ENCODE data around the gene MBP.
"Not testable (repeated sequence)": the region's sequence is repeated elsewhere in the genome, so short reads cannot be mapped to it uniquely, and the experiment has no call there.

The MBP gene

GRCh38 chr18:76970770-76971559 lies 161.6 kb downstream of the MBP start:
- DNase-seq (ENCODE audit: low read depth): no peak

- DNase-seq (ENCODE audit: low read depth): no peak
Measured at GRCh38 chr18:76967721-76968472, 164.7 kb downstream of the MBP start.

- not testable (repeated sequence) for DNase-seq (ENCODE audit: low read depth)
Measured at GRCh38 chr18:76967299-76967698, 165.3 kb downstream of the MBP start.

GRCh38 chr18:76965555-76966151 lies 166.9 kb downstream of the MBP start:
- not testable (repeated sequence) for DNase-seq (ENCODE audit: low read depth)

- no peak for DNase-seq (ENCODE audit: low read depth)
Measured at GRCh38 chr18:76963936-76964335, 168.6 kb downstream of the MBP start.

GRCh38 chr18:76962851-76963250 lies 169.7 kb downstream of the MBP start:
- no peak for DNase-seq (ENCODE audit: low read depth)

GRCh38 chr18:76960528-76961035 lies 172.0 kb downstream of the MBP start:
- DNase-seq (ENCODE audit: low read depth): no peak

- no peak for DNase-seq (ENCODE audit: low read depth)
Measured at GRCh38 chr18:76959605-76960004, 173.0 kb downstream of the MBP start.

GRCh38 chr18:76958692-76959341 lies 173.8 kb downstream of the MBP start:
- DNase-seq (ENCODE audit: low read depth): no peak

GRCh38 chr18:76957384-76958355 lies 174.9 kb downstream of the MBP start:
- DNase-seq (ENCODE audit: low read depth): no peak

GRCh38 chr18:76956648-76957047 lies 175.9 kb downstream of the MBP start:
- DNase-seq (ENCODE audit: low read depth): no peak

- no peak for DNase-seq (ENCODE audit: low read depth)
Measured at GRCh38 chr18:76955524-76956170, 176.9 kb downstream of the MBP start.

GRCh38 chr18:76953583-76954233 lies 178.9 kb downstream of the MBP start:
- no peak for DNase-seq (ENCODE audit: low read depth)

- DNase-seq (ENCODE audit: low read depth): no peak
Measured at GRCh38 chr18:76953156-76953555, 179.4 kb downstream of the MBP start.

- DNase-seq (ENCODE audit: low read depth): no peak
Measured at GRCh38 chr18:76952747-76953146, 179.8 kb downstream of the MBP start.

GRCh38 chr18:76951456-76952247 lies 180.9 kb downstream of the MBP start:
- DNase-seq (ENCODE audit: low read depth): no peak

- DNase-seq (ENCODE audit: low read depth): no peak
Measured at GRCh38 chr18:76948345-76948744, 184.2 kb downstream of the MBP start.

GRCh38 chr18:76944346-76944745 lies 188.2 kb downstream of the MBP start:
- DNase-seq (ENCODE audit: low read depth): not testable (repeated sequence)

Measured in CMK (cell line).